ENCODE results near the gene AUNIP.

Gene AUNIP

GRCh38 chr1:25807480-25808390 is 51.5 kb downstream of the AUNIP start:
- DNase-seq: no peak

- DNase-seq: no peak
Measured at GRCh38 chr1:25806418-25806817, 52.8 kb downstream of the AUNIP start.

- DNase-seq: no peak
Measured at GRCh38 chr1:25805863-25806225, 53.4 kb downstream of the AUNIP start.

GRCh38 chr1:25804964-25805862 is 54.0 kb downstream of the AUNIP start:
- DNase-seq: no peak

GRCh38 chr1:25804244-25804963 is 54.9 kb downstream of the AUNIP start:
- DNase-seq: no peak

GRCh38 chr1:25803368-25803767 is 55.9 kb downstream of the AUNIP start:
- DNase-seq: no peak

GRCh38 chr1:25802915-25803314 is 56.3 kb downstream of the AUNIP start:
- no peak for DNase-seq

GRCh38 chr1:25800703-25801377 is 58.4 kb downstream of the AUNIP start:
- DNase-seq: no peak

GRCh38 chr1:25799935-25800702 is 59.1 kb downstream of the AUNIP start, which contains the start of gene SELENON:
Gene SELENON, plus strand, starts transcription at chr1:25800193. Its CDS starts 38 bp downstream, at chr1:25800231.
- DNase-seq: no peak

GRCh38 chr1:25799352-25799934 is 59.8 kb downstream of the AUNIP start:
- no peak for DNase-seq

GRCh38 chr1:25798666-25799351 is 60.4 kb downstream of the AUNIP start:
- no peak for DNase-seq

GRCh38 chr1:25797939-25798338 is 61.3 kb downstream of the AUNIP start:
- DNase-seq: no peak

GRCh38 chr1:25796811-25797458 is 62.3 kb downstream of the AUNIP start:
- peak; percentile 74 for DNase-seq

GRCh38 chr1:25795946-25796810 is 63.1 kb downstream of the AUNIP start:
- DNase-seq: peak; percentile 74

- DNase-seq: no peak
Measured at GRCh38 chr1:25795211-25795610, 64.0 kb downstream of the AUNIP start.

GRCh38 chr1:25794325-25794724 is 64.9 kb downstream of the AUNIP start:
- DNase-seq: no peak

GRCh38 chr1:25793585-25794170 is 65.6 kb downstream of the AUNIP start:
- no peak for DNase-seq

GRCh38 chr1:25792115-25792514 is 67.1 kb downstream of the AUNIP start:
- DNase-seq: no peak

GRCh38 chr1:25790472-25790871 is 68.8 kb downstream of the AUNIP start:
- no peak for DNase-seq

Measured in NCI-H2081 treated with DMSO at 0.1 percent for 48 hours (cell line).